ENCODE data around the gene APOL4.
"Not testable (repeated sequence)": the region's sequence is repeated elsewhere in the genome, so short reads cannot be mapped to it uniquely, and the experiment has no call there.

The APOL4 gene

GRCh38 chr22:36232715-36233401 is 31.2 kb upstream of the APOL4 start:
- FAIRE-seq = no peak
- no peak for DNase-seq (ENCODE audit: insufficient read length, low spot score)

GRCh38 chr22:36231051-36231450 is 29.4 kb upstream of the APOL4 start:
- not testable (repeated sequence) for FAIRE-seq; DNase-seq (ENCODE audit: insufficient read length, low spot score)

- DNase-seq (ENCODE audit: insufficient read length, low spot score); FAIRE-seq: not testable (repeated sequence)
These were observed 28.0 kb upstream of the APOL4 start for GRCh38 chr22:36229649-36230048.

- no peak for FAIRE-seq
- no peak for DNase-seq (ENCODE audit: insufficient read length, low spot score)
These were observed 27.3 kb upstream of the APOL4 start for GRCh38 chr22:36228944-36229343.

DNA sequence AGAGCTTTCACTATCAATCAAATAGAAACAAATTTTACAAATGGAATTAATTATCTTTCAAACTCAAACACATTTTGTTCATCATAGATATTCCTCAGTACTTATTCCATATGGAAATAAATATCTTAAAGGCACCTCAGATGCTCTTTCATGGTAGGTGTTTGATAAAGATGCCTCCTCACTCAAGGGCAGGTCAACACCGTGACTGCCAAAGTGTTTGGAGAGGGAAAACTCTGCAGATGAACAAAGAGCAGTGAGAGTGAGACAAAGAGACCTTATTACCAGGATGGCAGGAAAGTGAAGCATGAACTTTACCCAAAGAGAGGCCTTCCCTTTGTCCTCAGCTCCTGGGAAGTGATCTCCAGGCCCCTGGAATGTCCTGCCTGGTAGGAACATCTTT is 26.8 kb upstream of the APOL4 start:
- FAIRE-seq; DNase-seq (ENCODE audit: insufficient read length, low spot score): not testable (repeated sequence)

GRCh38 chr22:36227806-36228205 is 26.2 kb upstream of the APOL4 start:
- DNase-seq (ENCODE audit: insufficient read length, low spot score) (no peak), FAIRE-seq (no peak)

DNA sequence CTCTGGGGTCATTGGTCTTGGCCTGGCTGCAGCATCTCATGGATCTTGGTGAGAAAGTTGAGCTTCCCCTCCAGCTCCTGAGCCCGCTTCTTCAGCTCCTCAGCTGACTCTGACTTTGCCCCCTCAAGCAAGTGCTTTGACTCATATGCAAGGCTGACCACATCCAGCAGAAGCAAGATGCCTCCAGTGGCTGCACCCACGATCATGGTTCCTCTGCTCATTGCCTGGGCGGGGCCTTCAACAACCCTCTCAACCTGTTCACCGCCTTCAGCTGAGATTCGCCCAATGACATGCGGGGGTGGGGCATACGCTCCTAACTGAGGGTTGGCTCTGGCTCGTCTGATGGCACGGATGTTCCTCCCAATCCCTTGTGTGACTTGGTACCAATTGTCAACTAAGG is 25.8 kb upstream of the APOL4 start:
- FAIRE-seq = no peak
- no peak for DNase-seq (ENCODE audit: insufficient read length, low spot score)

- no peak for FAIRE-seq
These were observed 24.6 kb upstream of the APOL4 start for GRCh38 chr22:36226189-36226588.

GRCh38 chr22:36225333-36225922 is 23.8 kb upstream of the APOL4 start:
- FAIRE-seq (no peak), DNase-seq (ENCODE audit: insufficient read length, low spot score) (no peak)

More at GRCh38 chr22:36226189-36226588, 24.6 kb upstream of the APOL4 start:
- no peak for DNase-seq (ENCODE audit: insufficient read length, low spot score)

GRCh38 chr22:36224245-36224644 is 22.6 kb upstream of the APOL4 start:
- FAIRE-seq (no peak), DNase-seq (ENCODE audit: insufficient read length, low spot score) (no peak)

- DNase-seq (ENCODE audit: insufficient read length, low spot score) (no peak), FAIRE-seq (no peak)
These were observed 21.9 kb upstream of the APOL4 start for GRCh38 chr22:36223504-36223903.

- FAIRE-seq (no peak), DNase-seq (ENCODE audit: insufficient read length, low spot score) (no peak)
These were observed 21.4 kb upstream of the APOL4 start for GRCh38 chr22:36222887-36223450.

DNA sequence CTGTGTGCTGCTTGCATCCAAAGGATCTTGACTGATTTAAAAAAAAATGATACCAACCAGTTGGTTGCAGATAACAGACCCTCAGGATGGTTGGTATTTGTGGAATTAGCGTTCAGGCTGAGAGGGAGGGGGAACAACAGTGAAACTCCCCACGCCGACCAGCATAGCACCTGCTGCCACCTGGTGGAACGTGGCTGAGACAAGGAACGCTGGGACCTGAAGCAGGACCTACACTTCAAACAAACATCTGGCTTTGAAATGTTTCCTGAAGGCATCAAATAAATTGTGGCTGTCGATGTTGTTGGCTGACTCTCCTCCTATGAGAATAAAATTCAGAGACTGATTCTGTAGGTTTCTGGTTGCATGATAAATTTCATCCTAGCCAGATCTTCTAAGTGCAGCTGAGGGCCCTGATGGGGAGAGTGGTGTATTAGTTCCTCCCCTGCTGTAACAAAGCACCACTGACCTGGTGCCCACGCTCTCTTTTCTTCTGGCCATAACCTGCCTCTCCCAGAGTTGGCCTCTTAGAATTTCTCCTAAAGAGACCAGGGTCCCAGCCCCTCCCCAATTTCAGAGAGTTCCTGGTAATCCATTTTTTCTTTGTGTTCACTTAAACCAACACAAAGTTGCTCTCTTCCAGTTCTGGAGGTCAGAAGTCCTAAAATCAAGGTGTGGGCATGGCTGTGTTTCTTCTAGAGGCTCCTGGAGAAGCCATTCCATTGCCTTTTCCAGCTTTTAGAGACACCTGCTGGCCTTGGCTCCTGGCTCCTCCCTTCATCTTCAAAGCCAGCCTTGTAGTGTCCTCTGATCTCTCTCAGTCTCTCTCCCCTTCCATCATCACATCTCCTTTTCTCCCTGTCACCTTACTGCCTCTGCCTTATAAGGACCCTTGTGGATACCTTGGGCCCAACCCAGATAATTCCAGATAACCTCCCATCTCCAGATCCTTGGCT is 20.5 kb upstream of the APOL4 start:
- FAIRE-seq (peak; percentile 94), DNase-seq (ENCODE audit: insufficient read length, low spot score) (peak; percentile 30)

DNA sequence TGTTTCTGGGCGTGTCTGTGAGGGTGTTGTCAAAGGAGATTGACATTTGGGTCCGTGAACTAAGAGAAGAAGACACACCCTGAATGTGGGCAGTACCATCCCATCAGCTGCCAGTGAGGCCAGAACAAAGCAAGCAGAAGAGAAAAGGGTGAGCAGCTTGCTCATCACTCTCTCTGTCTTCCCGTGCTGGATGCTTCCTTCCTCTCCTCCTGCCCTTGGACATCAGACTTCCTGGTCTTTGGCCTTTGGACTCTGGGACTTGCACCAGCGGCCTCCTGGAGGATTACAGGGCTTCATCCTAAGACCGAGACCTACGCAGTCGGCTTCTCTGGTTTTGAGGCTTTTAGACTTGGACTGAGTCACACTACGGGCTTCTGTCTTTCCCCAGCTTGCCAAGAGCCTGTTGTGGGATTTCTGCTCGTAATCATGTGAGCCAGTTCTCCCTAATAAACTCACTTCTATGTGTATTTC is 18.9 kb upstream of the APOL4 start:
- DNase-seq (ENCODE audit: insufficient read length, low spot score) (no peak), FAIRE-seq (no peak)

GRCh38 chr22:36218648-36219193 is 17.1 kb upstream of the APOL4 start:
- FAIRE-seq = no peak
- DNase-seq (ENCODE audit: insufficient read length, low spot score) = no peak

DNA sequence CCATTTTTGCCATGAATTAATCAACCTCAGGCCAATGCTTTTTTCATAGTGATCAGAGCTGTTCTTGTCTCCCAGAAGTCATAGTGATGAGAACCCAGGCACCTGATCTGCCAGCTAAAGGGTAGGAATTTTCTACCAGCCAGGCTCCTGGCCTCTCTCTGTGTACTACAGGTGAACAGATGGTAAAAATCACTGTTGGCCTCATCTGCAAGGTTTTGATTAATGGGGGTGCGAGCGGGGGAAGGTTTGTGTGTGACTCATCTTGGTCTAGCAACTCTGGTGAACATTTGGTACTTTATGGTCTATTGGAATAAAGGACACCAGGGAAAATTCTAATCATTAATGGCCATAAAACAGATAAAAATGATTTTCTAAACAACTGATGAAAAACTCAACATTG is 14.4 kb upstream of the APOL4 start:
- DNase-seq (ENCODE audit: insufficient read length, low spot score) (no peak), FAIRE-seq (no peak)

DNA sequence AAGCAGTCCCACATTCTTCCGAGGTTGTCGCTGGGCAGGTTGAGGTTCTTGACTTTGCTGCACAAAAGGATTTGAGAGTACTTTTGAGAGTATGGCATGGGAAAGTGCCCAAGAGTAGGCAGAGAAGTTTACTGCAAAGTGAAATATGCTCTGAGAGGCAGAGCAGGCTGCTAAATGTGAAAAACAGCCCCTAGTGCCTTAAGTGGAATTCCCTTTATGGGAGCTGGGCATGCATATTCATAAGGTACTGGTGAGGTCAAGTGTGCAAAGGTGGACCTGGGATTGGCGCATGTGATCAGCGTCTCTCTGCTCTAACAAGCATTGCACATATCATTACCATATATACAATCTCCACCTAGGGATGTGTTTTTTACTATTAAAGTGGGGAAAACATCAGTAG is 12.0 kb upstream of the APOL4 start:
- FAIRE-seq (no peak), DNase-seq (ENCODE audit: insufficient read length, low spot score) (no peak)

DNA sequence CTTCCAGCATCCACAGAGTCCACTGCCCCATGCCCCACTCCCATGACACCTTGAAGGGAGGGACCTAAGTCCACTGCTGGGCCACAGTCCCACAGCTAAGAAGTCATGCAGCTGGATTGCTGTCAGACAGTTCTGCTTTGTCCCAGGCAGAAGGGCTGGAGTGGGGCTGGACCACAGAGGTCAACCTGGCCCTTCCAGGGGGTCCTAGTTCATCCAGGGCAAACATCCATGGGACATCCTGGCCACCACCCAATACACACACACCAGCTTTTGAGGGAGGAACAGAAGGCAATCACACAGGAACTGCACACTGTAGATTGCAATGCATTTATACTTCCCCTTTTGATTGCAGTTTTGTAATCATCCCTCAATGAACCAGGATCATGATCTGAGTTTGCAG is 11.3 kb upstream of the APOL4 start:
- DNase-seq (ENCODE audit: insufficient read length, low spot score) (no peak), FAIRE-seq (no peak)

GRCh38 chr22:36211237-36211861 is 9.7 kb upstream of the APOL4 start:
- FAIRE-seq = peak; percentile 39
- no peak for DNase-seq (ENCODE audit: insufficient read length, low spot score)

- FAIRE-seq (no peak), DNase-seq (ENCODE audit: insufficient read length, low spot score) (no peak)
These were observed 8.6 kb upstream of the APOL4 start for GRCh38 chr22:36210224-36210623.

All from GM19239 (cell line).